Thymus (tissue), 11 donors: Measurements from ENCODE around the gene MTG1. TPM values are rescaled to one million over a fixed set of nuclear protein-coding genes. Genes with fewer than 3 reads are reported as not detected.
"Not testable (repeated sequence)": the region's sequence is repeated elsewhere in the genome, so short reads cannot be mapped to it uniquely, and the experiment has no call there.

Experiments used
- DNase-seq, 9 donors: peaks; one replicate each; pipeline ENCODE4 v3.0.0-alpha.2; 2013; ENCODE audit warnings: low spot score in 9 of 9, low read depth in 6 of 9, missing footprints in 1 of 9
- H3K27ac ChIP-seq, 2 donors: one replicate each; pipeline ENCODE4 v1.5.1; 2013; ENCODE audit warnings: control low read depth in 1 of 2, low read depth in 1 of 2, low read length in 1 of 2, mild to moderate bottlenecking in 1 of 2, moderate library complexity in 1 of 2
- H3K27me3 ChIP-seq, 2 donors: one replicate each; pipeline ENCODE4 v1.5.1; 2013; ENCODE audit warnings: low read length in 1 of 2; ENCODE audit not compliant: control insufficient read depth in 2 of 2, insufficient read depth in 1 of 2
- H3K36me3 ChIP-seq, 2 donors: one replicate each; pipeline ENCODE4 v1.5.1; 2013; ENCODE audit warnings: low read length in 1 of 2, mild to moderate bottlenecking in 1 of 2, moderate library complexity in 1 of 2; ENCODE audit not compliant: control insufficient read depth in 2 of 2, insufficient read depth in 2 of 2
- H3K4me1 ChIP-seq, 2 donors: one replicate each; pipeline ENCODE4 v1.5.1; 2013; ENCODE audit warnings: low read length in 2 of 2; ENCODE audit not compliant: control insufficient read depth in 2 of 2, insufficient read depth in 2 of 2
- H3K4me3 ChIP-seq, 2 donors: one replicate each; pipeline ENCODE4 v1.5.1; 2013; ENCODE audit warnings: low read length in 2 of 2, control low read depth in 1 of 2, mild to moderate bottlenecking in 1 of 2
- H3K9me3 ChIP-seq, 2 donors: one replicate each; pipeline ENCODE4 v1.5.1; 2013; ENCODE audit warnings: low read length in 1 of 2, mild to moderate bottlenecking in 1 of 2; ENCODE audit not compliant: control insufficient read depth in 2 of 2, insufficient read depth in 1 of 2
- WGBS: extraction: QIAGEN DNeasy Blood & Tissue Kit; methylation state at CpG from one replicate; pipeline ENCODE4 v1.1.7; 2013; 5-methylcytosine and 5-hydroxymethylcytosine counted together
- polyA plus RNA-seq: library from polyadenylated mRNA; stranded (reverse); fragments of 200-250 nt; gene quantifications from one replicate; pipeline ENCODE4 v1.2.3, GENCODE V29; 2013
- total RNA-seq: library from RNA; stranded (reverse); fragments of 120-200 nt; gene quantifications from one replicate; pipeline ENCODE4 v1.2.4, GENCODE V29; 2013
- donor health status: healthy.

MTG1 gene
- total and polyA plus RNA-seq, 2 donors, result 22.7 to 59.4 TPM

DNA sequence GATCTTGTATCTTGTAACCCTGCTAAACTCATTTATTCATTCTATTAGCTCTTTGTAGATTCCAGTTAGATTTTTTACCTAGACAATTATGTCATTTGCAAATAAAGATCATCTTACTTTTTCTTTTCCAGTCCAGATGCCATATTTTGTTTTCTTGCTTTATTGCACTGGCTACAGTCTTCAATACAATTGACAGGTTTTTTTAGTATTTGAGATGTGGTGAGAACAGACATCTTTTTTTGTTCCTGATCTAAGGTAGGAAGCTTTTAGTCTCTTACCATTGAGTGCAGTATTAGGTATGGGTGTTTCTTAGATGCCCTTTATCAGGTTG is 18.4 kb downstream of the MTG1 start:
- H3K27me3 ChIP-seq, result no peaks in the 10 kb centered on the region
- H3K4me3 ChIP-seq, result no peak overlapping the region
- no peaks in the 10 kb centered on the region for H3K4me1 ChIP-seq
- no peak overlapping the region for H3K27ac ChIP-seq
- H3K36me3 ChIP-seq, result peaks cover 33 to 53% of the 10 kb centered on the region in 2 donors
- peaks cover 5 to 8% of the 10 kb centered on the region in 2 donors for H3K9me3 ChIP-seq
- DNase-seq, result no peak

- WGBS, result 97% methylated on average over 22 of the region's 23 CpGs
- H3K27me3 ChIP-seq, H3K27ac ChIP-seq, H3K4me1 ChIP-seq, H3K9me3 ChIP-seq, DNase-seq, H3K4me3 ChIP-seq: not testable (repeated sequence)
- H3K36me3 ChIP-seq, result peaks cover 39 to 40% of the 10 kb centered on the region in 2 donors
Measured at GRCh38 chr10:133414401-133414800, 20.4 kb downstream of the MTG1 start.

DNA sequence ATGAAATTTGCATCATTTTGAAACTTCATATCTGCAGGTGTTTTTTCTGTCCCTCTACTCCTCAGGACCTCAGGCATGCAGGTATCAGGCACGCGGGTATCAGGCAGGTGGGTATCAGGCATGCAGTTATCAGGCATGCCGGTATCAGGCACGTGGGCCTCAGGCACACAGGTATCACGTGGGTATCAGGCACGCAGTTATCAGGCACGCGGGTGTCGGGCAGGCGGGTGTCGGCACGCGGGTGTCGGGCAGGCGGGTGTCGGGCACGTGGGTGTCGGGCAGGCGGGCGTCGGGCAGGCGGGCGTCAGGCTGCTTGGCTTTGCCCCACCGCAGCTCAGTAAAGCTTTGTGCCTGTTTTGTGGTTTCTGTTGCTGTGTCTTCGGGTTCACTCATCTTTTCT is 21.8 kb downstream of the MTG1 start:
- Histone ChIP-seq H3K4me3 (no peak overlapping the region), H3K27ac (no peak overlapping the region), H3K36me3 (peaks cover 35 to 44% of the 10 kb centered on the region in 2 donors), H3K27me3 (no peaks in the 10 kb centered on the region), H3K4me1 (no peaks in the 10 kb centered on the region), H3K9me3 (peaks cover 2 to 7% of the 10 kb centered on the region in 2 donors)
- no peak for DNase-seq
- 94% methylated on average over 25 of the region's 25 CpGs for WGBS

GRCh38 chr10:133418289-133418993 is 24.5 kb downstream of the MTG1 start:
- DNase-seq, result no peak
- Histone ChIP-seq H3K4me3 (no peak overlapping the region), H3K36me3 (peaks cover 20 to 39% of the 10 kb centered on the region in 2 donors), H3K27ac (no peak overlapping the region), H3K9me3 (peaks cover 0 to 6% of the 10 kb centered on the region in 2 donors), H3K27me3 (peaks cover 15 to 20% of the 10 kb centered on the region in 2 donors), H3K4me1 (no peaks in the 10 kb centered on the region)
- 98% methylated on average over 14 of the region's 14 CpGs for WGBS

DNA sequence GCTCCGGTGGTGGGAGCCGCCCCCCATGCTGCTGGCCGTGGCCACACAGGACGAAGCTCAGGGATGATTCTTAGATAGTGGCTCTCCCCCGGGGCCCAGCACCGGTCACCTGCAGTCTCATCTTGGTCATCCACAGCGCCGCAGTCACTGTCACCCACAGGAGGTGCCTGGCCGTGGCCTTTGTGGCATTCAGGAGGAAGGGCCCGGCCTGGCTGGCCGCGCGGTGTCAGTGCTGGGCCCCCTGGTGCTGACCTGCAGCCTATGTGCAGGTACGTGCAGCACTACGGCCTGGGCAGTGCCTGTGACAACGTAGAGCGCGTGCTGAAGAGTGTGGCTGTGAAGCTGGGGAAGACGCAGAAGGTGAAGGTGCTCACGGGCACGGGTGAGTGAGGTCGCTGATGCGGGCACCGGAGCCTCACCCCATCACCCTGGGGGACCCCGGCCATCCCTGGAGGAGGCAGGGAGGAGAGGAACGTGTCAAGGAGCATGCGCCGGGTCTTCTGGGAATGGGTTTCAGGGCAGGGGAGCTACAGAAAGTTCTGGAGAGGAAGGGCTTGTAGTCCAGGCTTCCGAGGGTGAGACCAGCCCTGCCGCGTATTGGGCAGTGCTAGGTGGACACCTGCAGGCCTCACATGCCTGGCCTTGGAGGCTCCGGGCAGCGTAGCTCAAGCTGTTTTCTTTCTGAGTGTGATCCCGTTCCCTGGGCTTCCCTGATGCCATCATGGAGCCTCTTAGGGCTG is 25.4 kb downstream of the MTG1 start:
- Histone ChIP-seq H3K27ac (no peak overlapping the region), H3K27me3 (peaks cover 16 to 23% of the 10 kb centered on the region in 2 donors), H3K9me3 (peaks cover 0 to 6% of the 10 kb centered on the region in 2 donors), H3K4me1 (no peaks in the 10 kb centered on the region), H3K36me3 (peaks cover 20 to 39% of the 10 kb centered on the region in 2 donors), H3K4me3 (no peak overlapping the region)
- no peak for DNase-seq
- 97% methylated on average over 34 of the region's 34 CpGs for WGBS

DNA sequence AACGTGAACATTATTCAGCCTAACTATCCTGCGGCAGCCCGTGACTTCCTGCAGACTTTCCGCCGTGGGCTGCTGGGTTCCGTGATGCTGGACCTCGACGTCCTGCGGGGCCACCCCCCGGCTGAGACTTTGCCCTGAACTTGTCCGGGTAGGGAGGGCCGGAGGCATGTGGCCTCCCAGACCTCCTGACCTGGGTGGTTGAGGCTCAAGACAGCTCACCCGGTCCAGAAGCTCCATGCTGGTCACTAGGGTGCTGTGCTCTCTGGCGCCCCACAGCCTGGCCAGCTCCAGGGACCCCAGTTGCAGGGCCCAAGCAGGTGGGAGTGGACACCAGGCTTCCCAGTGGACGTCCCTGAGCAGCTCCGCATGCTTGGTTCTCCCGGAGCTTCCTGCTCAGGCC is 26.1 kb downstream of the MTG1 start:
- no peak overlapping the region for H3K4me3 ChIP-seq
- H3K36me3 ChIP-seq, result peaks cover 19 to 37% of the 10 kb centered on the region in 2 donors
- peaks cover 0 to 6% of the 10 kb centered on the region in 2 donors for H3K9me3 ChIP-seq
- no peaks in the 10 kb centered on the region for H3K4me1 ChIP-seq
- no peak for DNase-seq
- no peak overlapping the region for H3K27ac ChIP-seq
- WGBS, result 98% methylated on average over 17 of the region's 17 CpGs
- H3K27me3 ChIP-seq, result peaks cover 16 to 26% of the 10 kb centered on the region in 2 donors

- DNase-seq, result no peak
- WGBS, result 91% methylated on average over 6 of the region's 6 CpGs
- Histone ChIP-seq H3K4me1 (no peaks in the 10 kb centered on the region), H3K4me3 (no peak overlapping the region), H3K27me3 (peaks cover 16 to 27% of the 10 kb centered on the region in 2 donors), H3K36me3 (peaks cover 14 to 32% of the 10 kb centered on the region in 2 donors), H3K9me3 (peaks cover 0 to 5% of the 10 kb centered on the region in 2 donors), H3K27ac (no peak overlapping the region)
Measured at GRCh38 chr10:133420579-133420978, 26.6 kb downstream of the MTG1 start.

GRCh38 chr10:133421336-133422222 is 27.6 kb downstream of the MTG1 start:
- H3K27ac ChIP-seq, result no peak overlapping the region
- WGBS, result 88% methylated on average over 17 of the region's 17 CpGs
- no peak for DNase-seq

More at GRCh38 chr10:133421336-133422222, 27.6 kb downstream of the MTG1 start:
- peaks cover 0 to 2% of the 10 kb centered on the region in 2 donors for H3K9me3 ChIP-seq
- no peak overlapping the region for H3K4me3 ChIP-seq
- H3K4me1 ChIP-seq, result no peaks in the 10 kb centered on the region
- H3K36me3 ChIP-seq, result peaks cover 10 to 27% of the 10 kb centered on the region in 2 donors
- peaks cover 16 to 27% of the 10 kb centered on the region in 2 donors for H3K27me3 ChIP-seq
